Measurements from ENCODE around the gene GTF3C2. TPM values are rescaled to one million over a fixed set of nuclear protein-coding genes. Genes with fewer than 3 reads are reported as not detected.

The GTF3C2 gene
- total and polyA plus RNA-seq, 2 of the 13 experiments (the other 11 are each of a cell fraction or from before 2014, with no cell fraction given): 77.5 to 130 TPM

- TF ChIP-seq MZF1 (CRISPR knock-in tag; IDR thresholded peaks at IDR 0.05; ENCODE audit: borderline replicate concordance) (0 out of 2 replicates have a peak, but pooled peaks have one; percentile 13), BRD4 (CRISPR knock-in tag; IDR thresholded peaks at IDR 0.05) (no peak), CHD4 (IDR thresholded peaks at IDR 0.05; ENCODE audit: borderline replicate concordance, low read length) (no peak), ZNF776 (CRISPR knock-in tag; IDR thresholded peaks at IDR 0.05) (no peak), AKNA (CRISPR knock-in tag; IDR thresholded peaks at IDR 0.05; ENCODE audit: borderline replicate concordance) (no peak), U2AF1 (optimal IDR thresholded peaks at IDR 0.05; ENCODE audit: low read depth, low read length) (no peak), HMGXB3 (CRISPR knock-in tag; IDR thresholded peaks at IDR 0.05; ENCODE audit: borderline replicate concordance) (no peak), ZBTB3 (CRISPR knock-in tag; IDR thresholded peaks at IDR 0.05; ENCODE audit: borderline replicate concordance, low read depth) (peak; percentile 81; the same call in 1 of the 2 replicates), MYC (CRISPR knock-in tag; IDR thresholded peaks at IDR 0.05; ENCODE audit: borderline replicate concordance) (no peak), EZH2 (conservative IDR thresholded peaks at IDR 0.05; ENCODE audit: low read depth, low read length) (no peak), KMT2A (CRISPR knock-in tag; IDR thresholded peaks at IDR 0.05) (no peak), ZSCAN30 (CRISPR knock-in tag; IDR thresholded peaks at IDR 0.05) (no peak), ZNF317 (CRISPR knock-in tag; IDR thresholded peaks at IDR 0.05) (no peak; the same call in 1 of the 2 replicates), SRF (IDR thresholded peaks at IDR 0.05; ENCODE audit: low read depth, low read length) (no peak), KLF9 (CRISPR knock-in tag; IDR thresholded peaks at IDR 0.05; ENCODE audit: low read depth) (0 out of 2 replicates have a peak, but pooled peaks have one; percentile 1), ONECUT2 (CRISPR knock-in tag; IDR thresholded peaks at IDR 0.05) (no peak), DBP (CRISPR knock-in tag; IDR thresholded peaks at IDR 0.05; ENCODE audit: not compliant biosample characterization) (no peak), ISL2 (CRISPR knock-in tag; IDR thresholded peaks at IDR 0.05) (no peak), POLR2AphosphoS5 (IDR thresholded peaks at IDR 0.05; ENCODE audit: low read depth, low read length) (no peak), ZNF564 (CRISPR knock-in tag; IDR thresholded peaks at IDR 0.05) (no peak), ZNF672 (CRISPR knock-in tag; IDR thresholded peaks at IDR 0.05) (no peak)
Measured at GRCh38 chr2:27370816-27371620, 14.5 kb upstream of the GTF3C2 start (continued).
